ENCODE measurements around the gene NME3.

NME3 gene

DNA sequence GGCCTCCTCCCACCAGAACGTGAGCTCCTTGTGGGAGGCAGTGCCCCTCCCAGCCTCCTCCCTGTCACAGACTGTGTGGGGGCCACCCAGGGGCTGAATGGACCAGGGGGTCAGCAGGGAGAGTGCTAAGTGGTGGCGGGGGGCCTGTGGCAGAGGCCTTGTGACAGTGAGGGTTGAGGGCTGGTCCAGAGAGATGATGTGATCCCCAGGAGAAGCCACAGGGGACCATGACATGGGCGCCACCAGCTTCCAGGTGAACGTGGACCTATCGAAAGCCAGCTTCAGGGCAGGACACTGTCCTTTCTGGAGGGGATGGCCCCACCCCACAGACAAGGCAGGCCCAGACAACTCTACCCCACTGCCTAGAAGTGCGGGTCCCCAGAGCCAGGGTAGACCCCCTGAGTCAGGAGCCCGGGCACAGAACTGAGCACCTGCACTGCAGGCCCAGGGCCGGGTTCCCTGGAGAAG lies 7.9 kb upstream of the NME3 start:
- no peak for DNase-seq

GRCh38 chr16:1778200-1779179 lies 7.1 kb upstream of the NME3 start:
- DNase-seq: no peak

DNA sequence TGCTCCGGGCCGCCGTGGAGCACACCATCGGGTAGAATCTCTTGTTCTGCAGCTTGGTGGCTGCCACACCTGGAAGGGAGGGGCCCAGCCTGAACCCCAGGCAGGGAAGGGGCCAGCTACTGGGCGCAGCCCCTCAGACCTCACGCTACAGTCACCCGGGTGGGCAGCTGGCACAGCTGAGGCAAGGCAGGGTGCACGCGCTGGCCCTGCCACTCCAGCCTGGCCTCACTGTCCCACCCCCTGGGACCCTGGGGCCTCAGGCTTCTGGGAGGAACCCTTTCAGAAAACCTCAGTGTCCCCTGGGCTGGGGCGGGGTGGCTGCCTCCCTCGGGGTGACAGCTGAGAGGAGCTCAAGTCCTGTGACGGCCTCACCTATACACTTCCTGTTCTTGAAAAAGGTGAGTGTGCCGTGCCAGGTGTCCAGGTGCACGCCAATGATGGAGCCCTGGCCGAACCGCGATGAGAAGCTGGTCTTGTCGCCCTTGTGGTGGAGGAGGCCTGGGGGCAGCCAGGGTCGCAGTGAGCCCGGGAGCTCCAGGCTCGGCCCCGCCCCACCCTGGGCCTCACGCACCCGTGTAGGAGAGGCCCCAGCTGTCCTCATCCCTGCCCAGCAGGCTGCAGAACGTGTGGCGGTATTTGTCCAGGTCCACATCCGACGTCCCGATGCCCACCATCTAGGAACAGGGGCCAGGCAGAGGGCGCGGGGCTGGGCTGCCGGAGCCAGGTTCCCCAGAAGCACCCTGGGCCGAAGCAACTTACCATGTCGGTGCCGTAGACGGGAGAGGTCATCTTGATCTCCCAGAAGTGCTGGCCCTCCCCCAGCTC lies 6.2 kb upstream of the NME3 start:
- DNase-seq: no peak

DNA sequence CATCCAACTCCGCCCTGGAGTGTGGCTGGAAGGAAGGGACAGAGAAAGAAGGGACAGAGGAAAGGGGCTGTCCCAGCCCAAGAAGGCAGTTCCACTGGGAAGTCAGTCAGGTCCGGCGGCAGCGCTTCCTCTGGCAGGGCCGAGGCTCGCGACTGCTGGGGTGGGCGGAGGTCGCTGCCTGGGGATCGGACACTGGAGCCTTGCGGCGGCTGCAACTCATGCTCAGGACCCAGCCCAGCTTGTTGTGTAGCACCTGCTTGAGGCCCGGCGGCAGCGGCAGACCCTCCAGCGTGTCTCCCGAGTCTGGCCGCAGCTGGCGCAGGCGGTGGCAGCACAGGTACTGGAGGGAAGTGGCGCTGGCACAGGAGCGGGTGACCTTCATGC lies 5.6 kb upstream of the NME3 start:
- no peak for DNase-seq

DNA sequence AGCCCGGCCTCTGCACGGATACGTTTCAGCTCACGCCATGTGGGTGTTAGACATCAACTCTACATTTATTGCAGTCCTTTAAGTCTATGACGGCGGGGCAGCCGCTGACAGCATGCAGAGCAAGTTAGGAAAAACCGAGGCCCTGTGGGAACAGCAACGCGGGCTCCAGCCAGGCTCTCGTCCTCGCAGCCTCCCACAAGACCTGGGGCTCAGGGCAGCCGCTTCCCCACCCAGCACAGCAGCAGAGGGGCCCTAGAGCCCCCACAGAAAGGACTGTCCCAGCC lies 5.3 kb upstream of the NME3 start:
- no peak for DNase-seq

DNA sequence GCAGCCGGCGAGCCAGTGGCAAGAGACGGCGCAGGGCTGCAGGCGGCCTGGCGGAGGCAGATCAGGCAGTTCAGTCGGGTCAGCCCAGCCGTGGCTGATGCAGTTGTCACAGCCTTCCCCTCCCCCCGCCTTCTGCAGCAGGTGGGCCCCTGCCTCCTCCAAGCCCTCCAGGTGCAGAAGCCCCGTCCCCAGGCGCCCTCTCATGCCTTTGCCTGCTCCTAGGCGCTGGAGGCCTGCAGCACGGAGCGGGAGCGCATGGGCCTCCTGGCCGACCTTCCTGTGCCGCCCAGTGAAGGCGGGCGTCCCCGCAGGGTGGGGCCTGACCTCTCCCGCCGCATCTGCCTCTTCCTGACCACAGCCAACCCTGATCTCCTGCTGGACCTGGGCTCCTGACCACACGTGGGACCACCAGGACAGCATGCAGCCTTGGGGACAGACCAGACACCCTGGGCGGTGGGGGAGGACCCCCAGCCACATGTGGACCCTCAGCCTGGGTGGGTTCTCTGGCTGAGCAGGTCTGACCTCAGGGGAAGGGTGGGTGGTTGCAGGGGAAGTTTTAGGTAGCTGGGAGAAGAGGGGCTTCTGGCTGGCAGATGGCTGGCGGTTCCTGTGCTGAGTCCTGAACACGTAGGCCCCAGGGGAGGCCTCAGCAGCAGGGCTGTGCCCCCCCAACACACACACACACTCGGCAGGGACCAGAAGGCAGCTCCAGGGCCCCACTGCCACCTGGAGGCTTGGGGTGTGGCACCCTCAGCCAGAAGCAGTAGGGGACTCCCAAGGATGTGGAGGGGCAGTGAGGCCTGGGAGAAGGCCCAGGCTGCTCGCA lies 4.7 kb upstream of the NME3 start:
- DNase-seq: no peak

DNA sequence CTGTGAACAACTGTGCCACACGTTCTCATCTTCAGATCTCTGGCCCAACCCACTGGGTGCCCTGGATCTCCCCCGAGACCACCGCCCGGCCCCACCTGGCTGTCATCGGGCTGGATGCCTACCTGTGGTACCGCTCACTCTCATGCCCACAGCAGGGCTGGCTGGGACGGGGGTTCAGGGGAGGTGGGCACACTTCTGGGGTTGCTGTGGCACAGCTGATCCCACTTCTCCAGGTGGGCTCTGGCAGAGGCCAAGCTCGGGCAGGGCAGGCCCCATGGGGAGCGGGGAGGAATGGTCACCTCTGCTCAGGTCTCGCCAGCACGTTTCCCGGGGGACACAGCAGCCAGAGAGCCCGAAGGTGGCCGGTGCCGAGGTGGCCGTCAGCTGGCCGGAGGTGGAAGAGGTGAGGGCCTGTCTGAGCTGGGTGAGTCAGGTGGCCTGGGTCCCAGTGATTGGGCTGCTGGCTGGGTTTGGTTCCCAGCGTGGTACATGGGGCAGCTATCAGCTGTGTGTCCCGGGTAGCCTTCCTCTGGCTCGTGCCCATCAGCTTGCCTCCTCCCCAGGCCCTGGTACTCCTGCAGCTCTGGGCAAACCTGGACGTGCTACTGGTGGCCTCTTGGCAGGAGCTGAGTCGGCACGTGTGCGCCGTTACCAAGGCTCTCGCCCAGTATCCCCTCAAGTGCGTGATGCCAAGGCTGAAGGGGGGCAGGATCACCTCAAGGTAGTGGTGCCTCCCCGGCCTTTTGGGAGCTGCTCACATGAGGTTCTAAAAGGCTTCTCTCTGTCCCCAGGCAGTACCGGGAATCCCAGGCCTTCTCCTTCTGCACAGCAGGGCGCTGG lies 3.9 kb upstream of the NME3 start:
- no peak for DNase-seq

GRCh38 chr16:1774448-1774780 lies 3.1 kb upstream of the NME3 start:
- no peak for DNase-seq

DNA sequence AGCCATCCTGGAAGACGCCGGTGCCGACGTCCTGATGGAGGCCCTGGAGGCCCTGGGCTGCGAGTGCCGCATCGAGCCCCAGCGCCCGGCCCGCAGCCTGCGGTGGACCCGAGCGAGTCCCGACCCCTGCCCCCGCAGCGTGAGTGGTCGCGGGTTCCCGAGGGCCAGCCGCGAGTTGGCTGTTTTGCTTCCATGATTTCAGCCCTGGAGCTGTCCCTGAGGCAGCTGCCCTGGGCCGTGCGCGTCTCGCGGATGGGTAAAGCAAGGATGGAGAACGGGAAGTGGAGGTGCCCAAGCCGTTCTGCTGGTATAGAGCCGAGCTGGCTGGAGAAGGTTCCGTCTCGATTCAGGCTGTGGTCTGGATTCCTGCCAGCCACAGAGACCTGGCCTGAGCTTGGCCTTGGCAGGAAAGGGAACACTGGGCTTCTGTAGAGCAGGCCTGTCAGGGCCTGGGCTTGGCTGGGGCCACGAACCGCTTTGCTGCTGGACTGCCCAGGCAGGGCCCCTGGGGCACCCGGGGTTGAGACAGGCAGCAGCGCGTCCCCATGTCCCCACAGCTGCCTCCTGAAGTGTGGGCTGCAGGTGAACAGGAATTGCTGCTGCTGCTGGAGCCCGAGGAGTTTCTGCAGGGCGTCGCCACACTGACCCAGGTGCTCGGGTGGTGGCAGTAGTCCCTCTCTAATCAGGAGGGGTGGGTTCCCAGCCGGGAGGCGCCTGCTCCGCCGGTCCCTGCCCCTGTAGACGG lies 2.5 kb upstream of the NME3 start:
- DNase-seq: no peak

GRCh38 chr16:1772908-1773702 lies 1.8 kb upstream of the NME3 start, which contains the start of gene MRPS34:
Gene MRPS34, minus strand, starts transcription at chr16:1773134. Its CDS starts 15 bp downstream, at chr16:1773119.
- DNase-seq: peak; percentile 49

GRCh38 chr16:1772362-1772907 lies 1.1 kb upstream of the NME3 start, which contains the start of gene EME2:
Gene EME2, plus strand, starts transcription at chr16:1772810. Its CDS starts 418 bp downstream, at chr16:1773228.
- DNase-seq: no peak

DNA sequence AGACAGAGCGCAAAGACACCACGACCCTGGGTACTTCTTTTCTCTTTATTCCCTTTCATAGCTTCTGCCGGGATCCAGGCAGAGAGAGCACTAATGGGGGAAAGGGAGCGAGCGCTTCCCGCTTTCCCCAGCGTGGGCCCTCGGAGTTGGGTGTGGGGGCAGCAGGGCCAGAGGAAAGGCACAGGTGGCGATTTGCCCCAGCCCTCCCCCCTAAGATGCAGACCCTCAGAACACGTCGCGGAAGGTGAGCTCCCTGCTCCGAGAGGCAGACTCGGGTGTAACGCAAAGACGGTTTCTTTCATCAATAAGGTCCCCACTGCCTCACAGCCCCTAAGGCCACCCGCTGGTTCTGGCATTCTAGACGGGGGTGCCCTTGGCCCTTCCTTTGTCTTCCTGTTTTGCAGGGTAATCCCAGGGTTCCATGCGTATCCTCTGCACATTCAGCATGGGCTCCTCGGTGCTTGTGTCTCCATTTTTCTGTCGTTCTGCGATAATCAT lies 570 bp upstream of the NME3 start:
- DNase-seq: no peak

- peak; percentile 70 for DNase-seq
Measured at GRCh38 chr16:1770328-1771187, 785 bp downstream of the NME3 start.

- no peak for DNase-seq
Measured at GRCh38 chr16:1769402-1770300, 1.7 kb downstream of the NME3 start.

DNA sequence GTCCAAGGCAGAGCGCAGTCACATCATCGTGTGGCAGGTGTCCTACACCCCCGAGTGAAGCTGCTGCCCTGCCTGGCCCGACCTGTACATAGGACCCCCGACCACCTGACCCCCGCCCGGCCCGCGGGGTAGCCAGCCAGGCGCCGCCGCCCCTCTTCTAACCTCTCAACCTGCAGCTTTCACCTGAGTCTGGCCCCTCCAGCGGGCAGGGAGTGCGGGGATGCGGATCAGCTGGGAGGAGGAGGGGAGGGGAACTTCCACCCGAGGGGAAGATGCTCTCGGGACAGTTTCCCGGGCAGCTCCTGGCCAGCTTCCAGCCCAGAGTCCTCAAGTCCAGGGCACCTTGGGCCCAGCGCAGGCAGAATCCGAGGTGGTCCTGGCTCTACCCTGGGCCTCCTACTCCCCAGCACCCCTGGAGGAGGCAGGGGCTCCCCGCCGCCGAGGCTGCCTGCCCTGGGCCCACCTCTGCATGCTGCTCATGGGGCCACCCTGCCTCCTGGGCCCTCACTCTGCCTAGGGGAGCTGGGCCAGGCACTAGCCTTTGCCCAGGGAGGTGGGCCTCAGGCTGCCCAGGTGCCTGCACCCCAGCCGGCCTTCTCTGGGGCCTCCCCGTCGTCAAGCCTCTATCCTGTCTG lies 2.5 kb downstream of the NME3 start:
- DNase-seq: no peak

- DNase-seq: no peak
Measured at GRCh38 chr16:1768061-1768766, 3.1 kb downstream of the NME3 start.
